DMS 273 (cell line): ENCODE measurements around the gene WNT2.

Source experiments
- DNase-seq: peaks from one replicate; lab custom pipeline; 2025; ENCODE audit not compliant: unreplicated experiment; lab: John Stamatoyannopoulos, UW

WNT2 gene

GRCh38 chr7:117322741-117323304, at the start of gene WNT2:
Gene WNT2 (minus strand): TSS chr7:117323058. CDS start chr7:117322989, 69 bp downstream.
- DNase-seq, result peak; percentile 56

GRCh38 chr7:117372073-117372472, 49.2 kb upstream of the WNT2 start:
- DNase-seq, result no peak

GRCh38 chr7:117364339-117365080, 41.7 kb upstream of the WNT2 start:
- no peak for DNase-seq

- no peak for DNase-seq
Observed at GRCh38 chr7:117362294-117362888, 39.5 kb upstream of the WNT2 start.

- no peak for DNase-seq
Observed at GRCh38 chr7:117350027-117350426, 27.2 kb upstream of the WNT2 start.

GRCh38 chr7:117349570-117349969, 26.7 kb upstream of the WNT2 start:
- DNase-seq, result no peak

- DNase-seq, result no peak
Observed at GRCh38 chr7:117347962-117348672, 25.3 kb upstream of the WNT2 start.

GRCh38 chr7:117347480-117347879, 24.6 kb upstream of the WNT2 start:
- no peak for DNase-seq

- DNase-seq, result no peak
Observed at GRCh38 chr7:117346161-117346560, 23.3 kb upstream of the WNT2 start.

- DNase-seq, result no peak
Observed at GRCh38 chr7:117338020-117338419, 15.2 kb upstream of the WNT2 start.

- no peak for DNase-seq
Observed at GRCh38 chr7:117333168-117333567, 10.3 kb upstream of the WNT2 start.

- no peak for DNase-seq
Observed at GRCh38 chr7:117332031-117332430, 9.2 kb upstream of the WNT2 start.

GRCh38 chr7:117325836-117326235, 3.0 kb upstream of the WNT2 start:
- DNase-seq, result no peak

GRCh38 chr7:117324960-117325359, 2.1 kb upstream of the WNT2 start:
- no peak for DNase-seq

GRCh38 chr7:117323851-117324711, 1.2 kb upstream of the WNT2 start:
- DNase-seq, result peak; percentile 62

- peak; percentile 63 for DNase-seq
Observed at GRCh38 chr7:117323305-117323850, 520 bp upstream of the WNT2 start.

GRCh38 chr7:117320523-117320922, 2.3 kb downstream of the WNT2 start:
- DNase-seq, result no peak

GRCh38 chr7:117319181-117319580, 3.7 kb downstream of the WNT2 start:
- DNase-seq, result no peak

- DNase-seq, result no peak
Observed at GRCh38 chr7:117313582-117313981, 9.3 kb downstream of the WNT2 start.
